Colonic mucosa (tissue), 4 donors: Measurements from ENCODE around the gene BLM. TPM values are rescaled to one million over a fixed set of nuclear protein-coding genes. Genes with fewer than 3 reads are reported as not detected.

Source experiments
- DNase-seq: peaks from one replicate; pipeline ENCODE4 v3.0.0-alpha.2; 2020
- H3K27ac ChIP-seq: fragments of 200-600 bp; one replicate; pipeline ENCODE4 v1.8.0; 2021
- H3K27me3 ChIP-seq: fragments of 200-600 bp; one replicate; pipeline ENCODE4 v1.8.0; 2021
- H3K36me3 ChIP-seq: fragments of 200-600 bp; one replicate; pipeline ENCODE4 v1.8.0; 2021
- H3K4me1 ChIP-seq: fragments of 200-600 bp; one replicate; pipeline ENCODE4 v1.8.0; 2021; ENCODE audit warnings: mild to moderate bottlenecking
- H3K4me3 ChIP-seq: fragments of 200-600 bp; one replicate; pipeline ENCODE4 v1.8.0; 2021
- H3K9ac ChIP-seq, 2 donors: one replicate each; pipeline ENCODE4 v1.7.0; 2013; ENCODE audit warnings: control low read depth in 2 of 2, low read depth in 2 of 2, low read length in 2 of 2
- H3K9me3 ChIP-seq: fragments of 200-600 bp; one replicate; pipeline ENCODE4 v1.8.0; 2021
- CTCF ChIP-seq: fragments of 200-600 bp; IDR thresholded peaks from one replicate; pipeline ENCODE4 v1.8.0; 2022; ENCODE audit warnings: antibody characterized with exemption, mild to moderate bottlenecking
- intact Hi-C: fragments of 100-400 bp; cut with DNase I; formaldehyde crosslinking; loops from one replicate; pipeline ENCODE4 v1.14.1; 2022
- total RNA-seq, 2 donors: library from RNA; stranded (reverse); fragmentation: NEBNext Ultra II Directional in 1 of 2; extraction: Animal tissue kit (Norgen Biotek cat#: 25700) in 1 of 2; gene quantifications; one replicate each; pipeline ENCODE4 v1.2.1, GENCODE V29; 2021
- donor health status: healthy.
- donor health status: DM: no; HTN: no; CAD: no.
- donor health status: DM: no; HTN: no; CAD: no.

Gene BLM
- total RNA-seq, 2 donors from 2014 or later, result 3.3 to 16.7 TPM

DNA sequence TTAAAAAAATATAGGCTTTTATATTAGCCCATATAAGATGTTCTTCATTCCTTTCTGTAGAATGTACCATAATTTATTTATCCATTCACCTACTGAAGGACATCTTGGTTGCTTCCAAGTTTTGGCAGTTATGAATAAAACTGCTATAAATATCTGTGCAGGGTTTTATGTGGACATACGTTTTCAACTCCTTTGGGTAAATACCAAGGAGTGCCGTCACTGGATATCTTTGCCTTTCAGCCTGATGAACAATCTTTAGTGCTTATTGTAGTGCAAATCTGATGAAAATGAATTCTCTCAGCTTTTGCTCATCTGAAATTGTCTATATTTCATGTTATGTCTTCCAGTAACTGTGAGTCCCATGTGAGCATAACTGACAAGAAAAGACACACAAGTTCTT, 26.6 kb upstream of the BLM start:
- Histone ChIP-seq H3K27me3 (no peaks in the 10 kb centered on the region), H3K27ac (no peak overlapping the region), H3K4me1 (no peaks in the 10 kb centered on the region), H3K36me3 (no peaks in the 10 kb centered on the region), H3K9ac (no peak overlapping the region), H3K9me3 (no peaks in the 10 kb centered on the region), H3K4me3 (no peak overlapping the region)
- intact Hi-C loops, result loop anchor here (5.0 kb wide), 2 partner anchors 38 to 197 kb away; no protein-coding TSS in a partner anchor
- TF ChIP-seq CTCF, result no peak
- no peak for DNase-seq

DNA sequence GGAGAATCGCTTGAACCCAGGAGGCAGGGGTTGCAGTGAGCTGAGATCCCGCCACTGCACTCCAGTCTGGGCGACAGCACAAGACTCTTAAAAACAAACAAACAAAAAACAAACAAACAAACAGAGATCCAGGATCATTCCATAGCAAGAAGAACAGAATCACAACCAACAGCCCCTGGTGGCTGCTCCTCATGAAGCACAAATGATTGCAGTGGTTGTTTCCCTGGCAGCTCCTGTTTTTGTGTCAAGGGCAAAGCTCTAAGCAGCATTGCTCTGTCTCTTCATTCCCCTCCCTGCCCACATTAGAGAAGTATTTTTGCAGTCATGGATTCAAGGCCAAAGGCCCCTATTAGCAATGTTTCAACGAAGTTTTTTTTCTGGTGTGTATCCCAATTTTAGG, 25.8 kb upstream of the BLM start:
- H3K4me3 ChIP-seq, result no peak overlapping the region
- intact Hi-C loops, result loop anchor here (5.0 kb wide), 2 partner anchors 39 to 196 kb away; no protein-coding TSS in a partner anchor
- no peaks in the 10 kb centered on the region for H3K9me3 ChIP-seq
- no peak for TF ChIP-seq CTCF
- no peak overlapping the region for H3K9ac ChIP-seq
- no peaks in the 10 kb centered on the region for H3K36me3 ChIP-seq
- H3K27me3 ChIP-seq, result no peaks in the 10 kb centered on the region
- no peak for DNase-seq
- H3K4me1 ChIP-seq, result no peaks in the 10 kb centered on the region
- no peak overlapping the region for H3K27ac ChIP-seq

DNA sequence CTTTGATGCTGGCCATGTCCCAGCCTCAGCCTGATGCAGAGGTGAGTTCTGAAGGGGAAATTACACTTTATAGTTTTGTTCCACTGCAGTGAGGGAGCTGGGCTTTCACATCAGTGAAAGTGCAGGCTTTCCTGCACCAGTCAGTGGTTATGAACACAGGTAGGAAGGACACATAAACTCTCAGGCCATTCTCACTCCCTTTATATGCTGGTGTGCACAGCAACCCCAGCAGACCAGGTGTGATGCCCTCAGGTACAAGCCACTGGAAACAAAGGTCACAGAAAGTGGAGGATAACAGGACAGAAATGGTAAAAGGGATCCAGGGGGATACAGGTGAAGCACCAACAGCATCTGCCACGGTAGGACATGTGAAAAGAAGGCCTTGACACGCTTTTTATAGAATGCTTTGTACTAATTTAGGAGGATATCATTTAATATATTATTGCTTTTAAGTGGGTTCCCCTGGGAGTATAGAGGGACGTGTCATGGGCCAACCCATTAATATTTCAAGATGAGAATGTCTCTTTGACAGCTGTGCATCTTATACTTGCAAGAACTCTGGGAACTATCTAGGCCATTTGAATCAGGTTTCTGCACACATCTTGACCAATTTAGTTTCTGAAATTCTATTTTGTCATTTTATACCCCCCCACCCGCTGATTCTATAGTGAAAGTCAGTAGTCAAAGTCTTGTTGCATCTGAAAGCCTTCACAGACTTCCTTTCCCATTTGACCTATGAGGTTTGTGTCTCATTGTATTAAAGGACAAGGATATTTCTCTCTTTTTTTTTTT, 25.0 kb upstream of the BLM start:
- no peak overlapping the region for H3K27ac ChIP-seq
- DNase-seq, result no peak
- no peak overlapping the region for H3K4me3 ChIP-seq
- no peaks in the 10 kb centered on the region for H3K4me1 ChIP-seq
- no peak overlapping the region for H3K9ac ChIP-seq
- no peaks in the 10 kb centered on the region for H3K36me3 ChIP-seq
- H3K27me3 ChIP-seq, result no peaks in the 10 kb centered on the region
- TF ChIP-seq CTCF, result no peak
- intact Hi-C loops, result loop anchor here (5.0 kb wide), 2 partner anchors 40 to 195 kb away; no protein-coding TSS in a partner anchor
- H3K9me3 ChIP-seq, result no peaks in the 10 kb centered on the region

GRCh38 chr15:90694987-90695386, 22.2 kb upstream of the BLM start:
- DNase-seq, result no peak
- intact Hi-C loops, result loop anchor here (5.0 kb wide), 2 partner anchors 43 to 192 kb away; no protein-coding TSS in a partner anchor
- no peak overlapping the region for H3K27ac ChIP-seq

DNA sequence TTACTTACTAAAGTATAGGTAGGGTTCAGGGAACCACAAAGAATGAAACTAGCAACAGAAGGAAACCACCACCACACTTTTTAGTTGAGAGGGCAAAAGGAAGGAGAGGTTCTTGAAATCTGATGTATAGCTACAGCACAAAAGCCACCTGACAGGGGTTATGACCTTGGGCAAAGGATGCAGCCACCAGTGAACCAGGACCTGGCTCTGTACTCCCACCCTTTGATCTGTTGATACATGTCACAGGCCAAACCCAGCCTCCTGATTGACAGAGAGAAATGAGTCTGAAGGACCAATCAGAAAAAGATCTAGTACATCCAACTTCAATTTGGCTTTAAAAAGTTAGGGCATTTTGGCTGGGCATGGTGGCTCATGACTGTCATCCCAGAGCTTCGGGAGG, 20.0 kb upstream of the BLM start:
- no peaks in the 10 kb centered on the region for H3K36me3 ChIP-seq
- no peak overlapping the region for H3K9ac ChIP-seq
- intact Hi-C loops, result no loop called here
- no peaks in the 10 kb centered on the region for H3K27me3 ChIP-seq
- TF ChIP-seq CTCF, result no peak
- no peak overlapping the region for H3K4me3 ChIP-seq
- no peaks in the 10 kb centered on the region for H3K4me1 ChIP-seq
- no peaks in the 10 kb centered on the region for H3K9me3 ChIP-seq
- no peak overlapping the region for H3K27ac ChIP-seq
- DNase-seq, result no peak

More at GRCh38 chr15:90694987-90695386, 22.2 kb upstream of the BLM start:
- no peaks in the 10 kb centered on the region for H3K36me3 ChIP-seq
- no peaks in the 10 kb centered on the region for H3K4me1 ChIP-seq
- H3K4me3 ChIP-seq, result no peak overlapping the region
- H3K27me3 ChIP-seq, result no peaks in the 10 kb centered on the region
- no peak overlapping the region for H3K9ac ChIP-seq
- TF ChIP-seq CTCF, result no peak
- H3K9me3 ChIP-seq, result no peaks in the 10 kb centered on the region
